ENCODE measurements around the gene SH3RF3.

DNA sequence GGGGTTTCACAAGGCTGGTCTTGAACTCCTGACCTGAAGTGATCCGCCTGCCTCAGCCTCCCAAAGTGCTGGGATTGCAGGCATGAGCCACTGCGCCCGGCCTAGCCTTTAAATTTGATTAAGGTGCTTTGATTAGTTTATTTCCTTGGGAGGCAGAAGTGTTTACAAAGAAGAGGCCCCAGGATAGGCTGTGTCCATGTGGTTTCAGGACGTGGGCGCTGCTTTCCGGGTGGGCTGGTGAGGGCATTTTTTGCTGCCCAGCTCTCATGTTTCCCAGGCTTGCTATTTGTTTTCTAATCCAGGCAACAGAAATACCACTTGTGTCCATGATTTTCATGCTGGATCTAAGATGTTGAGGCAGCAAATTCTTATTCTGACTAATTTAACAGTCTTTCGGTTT is 124.2 kb downstream of the SH3RF3 start:
- TF ChIP-seq, protein P1, sequence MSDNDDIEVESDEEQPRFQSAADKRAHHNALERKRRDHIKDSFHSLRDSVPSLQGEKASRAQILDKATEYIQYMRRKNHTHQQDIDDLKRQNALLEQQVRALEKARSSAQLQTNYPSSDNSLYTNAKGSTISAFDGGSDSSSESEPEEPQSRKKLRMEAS (CRISPR knock-in tag; IDR thresholded peaks at IDR 0.05): no peak
- TF ChIP-seq NR2C2 (CRISPR knock-in tag; IDR thresholded peaks at IDR 0.05) (no peak), CTCF (IDR thresholded peaks at IDR 0.05) (no peak), IRF2 (CRISPR knock-in tag; IDR thresholded peaks at IDR 0.05; ENCODE audit: borderline replicate concordance, low read depth) (no peak), CREB1 (CRISPR knock-in tag; IDR thresholded peaks at IDR 0.05) (no peak)
- TF ChIP-seq, protein P2, sequence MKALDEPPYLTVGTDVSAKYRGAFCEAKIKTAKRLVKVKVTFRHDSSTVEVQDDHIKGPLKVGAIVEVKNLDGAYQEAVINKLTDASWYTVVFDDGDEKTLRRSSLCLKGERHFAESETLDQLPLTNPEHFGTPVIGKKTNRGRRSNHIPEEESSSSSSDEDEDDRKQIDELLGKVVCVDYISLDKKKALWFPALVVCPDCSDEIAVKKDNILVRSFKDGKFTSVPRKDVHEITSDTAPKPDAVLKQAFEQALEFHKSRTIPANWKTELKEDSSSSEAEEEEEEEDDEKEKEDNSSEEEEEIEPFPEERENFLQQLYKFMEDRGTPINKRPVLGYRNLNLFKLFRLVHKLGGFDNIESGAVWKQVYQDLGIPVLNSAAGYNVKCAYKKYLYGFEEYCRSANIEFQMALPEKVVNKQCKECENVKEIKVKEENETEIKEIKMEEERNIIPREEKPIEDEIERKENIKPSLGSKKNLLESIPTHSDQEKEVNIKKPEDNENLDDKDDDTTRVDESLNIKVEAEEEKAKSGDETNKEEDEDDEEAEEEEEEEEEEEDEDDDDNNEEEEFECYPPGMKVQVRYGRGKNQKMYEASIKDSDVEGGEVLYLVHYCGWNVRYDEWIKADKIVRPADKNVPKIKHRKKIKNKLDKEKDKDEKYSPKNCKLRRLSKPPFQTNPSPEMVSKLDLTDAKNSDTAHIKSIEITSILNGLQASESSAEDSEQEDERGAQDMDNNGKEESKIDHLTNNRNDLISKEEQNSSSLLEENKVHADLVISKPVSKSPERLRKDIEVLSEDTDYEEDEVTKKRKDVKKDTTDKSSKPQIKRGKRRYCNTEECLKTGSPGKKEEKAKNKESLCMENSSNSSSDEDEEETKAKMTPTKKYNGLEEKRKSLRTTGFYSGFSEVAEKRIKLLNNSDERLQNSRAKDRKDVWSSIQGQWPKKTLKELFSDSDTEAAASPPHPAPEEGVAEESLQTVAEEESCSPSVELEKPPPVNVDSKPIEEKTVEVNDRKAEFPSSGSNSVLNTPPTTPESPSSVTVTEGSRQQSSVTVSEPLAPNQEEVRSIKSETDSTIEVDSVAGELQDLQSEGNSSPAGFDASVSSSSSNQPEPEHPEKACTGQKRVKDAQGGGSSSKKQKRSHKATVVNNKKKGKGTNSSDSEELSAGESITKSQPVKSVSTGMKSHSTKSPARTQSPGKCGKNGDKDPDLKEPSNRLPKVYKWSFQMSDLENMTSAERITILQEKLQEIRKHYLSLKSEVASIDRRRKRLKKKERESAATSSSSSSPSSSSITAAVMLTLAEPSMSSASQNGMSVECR (CRISPR knock-in tag; IDR thresholded peaks at IDR 0.05; ENCODE audit: borderline replicate concordance): no peak

Data from WTC11 (cell line).